ENCODE data around the gene RABIF.
"Not testable (repeated sequence)": the region's sequence is repeated elsewhere in the genome, so short reads cannot be mapped to it uniquely, and the experiment has no call there.

Gene RABIF

GRCh38 chr1:202909494-202909893 is 20.5 kb upstream of the RABIF start:
- Histone ChIP-seq H3K4me3 (ENCODE audit: low read length) (no peak overlapping the region), H3K9me3 (replicated peaks; ENCODE audit: low read length) (no peaks in the 10 kb centered on the region), H3K9ac (ENCODE audit: low read depth, low read length) (no peak overlapping the region), H3K4me2 (ENCODE audit: low read length) (no peak overlapping the region), H3K27me3 (ENCODE audit: control insufficient read depth, insufficient read depth, low read length) (no peaks in the 10 kb centered on the region), H3K36me3 (ENCODE audit: insufficient read depth, low read length) (peaks cover 58% of the 10 kb centered on the region), H3K4me1 (ENCODE audit: control insufficient read depth, insufficient read depth, low read length) (no peaks in the 10 kb centered on the region)

GRCh38 chr1:202908998-202909397 is 20.0 kb upstream of the RABIF start:
- Histone ChIP-seq H3K4me3 (ENCODE audit: low read length) (no peak overlapping the region), H3K4me2 (ENCODE audit: low read length) (no peak overlapping the region), H3K9me3 (replicated peaks; ENCODE audit: low read length) (no peaks in the 10 kb centered on the region), H3K9ac (ENCODE audit: low read depth, low read length) (no peak overlapping the region), H3K27me3 (ENCODE audit: control insufficient read depth, insufficient read depth, low read length) (no peaks in the 10 kb centered on the region), H3K4me1 (ENCODE audit: control insufficient read depth, insufficient read depth, low read length) (no peaks in the 10 kb centered on the region), H3K36me3 (ENCODE audit: insufficient read depth, low read length) (peaks cover 55% of the 10 kb centered on the region)

- H3K4me3 ChIP-seq (ENCODE audit: low read length), result no peak overlapping the region
- no peaks in the 10 kb centered on the region for H3K27me3 ChIP-seq (ENCODE audit: control insufficient read depth, insufficient read depth, low read length)
- H3K4me2 ChIP-seq (ENCODE audit: low read length), result no peak overlapping the region
- H3K4me1 ChIP-seq (ENCODE audit: control insufficient read depth, insufficient read depth, low read length), result no peaks in the 10 kb centered on the region
- H3K36me3 ChIP-seq (ENCODE audit: insufficient read depth, low read length), result peaks cover 31% of the 10 kb centered on the region
- no peak overlapping the region for H3K9ac ChIP-seq (ENCODE audit: low read depth, low read length)
- no peaks in the 10 kb centered on the region for H3K9me3 ChIP-seq (replicated peaks; ENCODE audit: low read length)
Observed at GRCh38 chr1:202905331-202905730, 16.4 kb upstream of the RABIF start.

GRCh38 chr1:202903808-202904207 is 14.9 kb upstream of the RABIF start:
- H3K4me3 ChIP-seq (ENCODE audit: low read length); H3K9me3 ChIP-seq (replicated peaks; ENCODE audit: low read length); H3K4me1 ChIP-seq (ENCODE audit: control insufficient read depth, insufficient read depth, low read length); H3K9ac ChIP-seq (ENCODE audit: low read depth, low read length); H3K27me3 ChIP-seq (ENCODE audit: control insufficient read depth, insufficient read depth, low read length); H3K4me2 ChIP-seq (ENCODE audit: low read length): not testable (repeated sequence)
- H3K36me3 ChIP-seq (ENCODE audit: insufficient read depth, low read length), result peaks cover 21% of the 10 kb centered on the region

- Histone ChIP-seq H3K27me3 (ENCODE audit: control insufficient read depth, insufficient read depth, low read length) (no peaks in the 10 kb centered on the region), H3K9me3 (replicated peaks; ENCODE audit: low read length) (no peaks in the 10 kb centered on the region), H3K4me2 (ENCODE audit: low read length) (no peak overlapping the region), H3K36me3 (ENCODE audit: insufficient read depth, low read length) (peaks cover 14% of the 10 kb centered on the region), H3K4me3 (ENCODE audit: low read length) (no peak overlapping the region), H3K4me1 (ENCODE audit: control insufficient read depth, insufficient read depth, low read length) (no peaks in the 10 kb centered on the region), H3K9ac (ENCODE audit: low read depth, low read length) (no peak overlapping the region)
Observed at GRCh38 chr1:202901555-202901954, 12.6 kb upstream of the RABIF start.

- Histone ChIP-seq H3K4me3 (ENCODE audit: low read length) (no peak overlapping the region), H3K36me3 (ENCODE audit: insufficient read depth, low read length) (peaks cover 59% of the 10 kb centered on the region)
Observed at GRCh38 chr1:202892501-202892900, 3.6 kb upstream of the RABIF start.

GRCh38 chr1:202890392-202890791 is 1.4 kb upstream of the RABIF start:
- Histone ChIP-seq H3K27me3 (ENCODE audit: control insufficient read depth, insufficient read depth, low read length) (no peaks in the 10 kb centered on the region), H3K4me3 (ENCODE audit: low read length) (no peak overlapping the region), H3K9me3 (replicated peaks; ENCODE audit: low read length) (no peaks in the 10 kb centered on the region), H3K4me1 (ENCODE audit: control insufficient read depth, insufficient read depth, low read length) (peaks cover 10% of the 10 kb centered on the region), H3K36me3 (ENCODE audit: insufficient read depth, low read length) (peaks cover 44% of the 10 kb centered on the region), H3K4me2 (ENCODE audit: low read length) (no peak overlapping the region), H3K9ac (ENCODE audit: low read depth, low read length) (no peak overlapping the region)

More at GRCh38 chr1:202892501-202892900, 3.6 kb upstream of the RABIF start:
- Histone ChIP-seq H3K4me1 (ENCODE audit: control insufficient read depth, insufficient read depth, low read length) (peaks cover 10% of the 10 kb centered on the region), H3K4me2 (ENCODE audit: low read length) (no peak overlapping the region), H3K9me3 (replicated peaks; ENCODE audit: low read length) (no peaks in the 10 kb centered on the region), H3K27me3 (ENCODE audit: control insufficient read depth, insufficient read depth, low read length) (no peaks in the 10 kb centered on the region), H3K9ac (ENCODE audit: low read depth, low read length) (no peak overlapping the region)

- H3K27me3 ChIP-seq (ENCODE audit: control insufficient read depth, insufficient read depth, low read length), result no peaks in the 10 kb centered on the region
- H3K4me2 ChIP-seq (ENCODE audit: low read length), result peak overlapping the region; percentile 99
- peaks cover 10% of the 10 kb centered on the region for H3K4me1 ChIP-seq (ENCODE audit: control insufficient read depth, insufficient read depth, low read length)
- peaks cover 25% of the 10 kb centered on the region for H3K36me3 ChIP-seq (ENCODE audit: insufficient read depth, low read length)
- H3K9me3 ChIP-seq (replicated peaks; ENCODE audit: low read length), result no peaks in the 10 kb centered on the region
- peak overlapping the region; percentile 82 for H3K4me3 ChIP-seq (ENCODE audit: low read length)
- H3K9ac ChIP-seq (ENCODE audit: low read depth, low read length), result peak overlapping the region; percentile 86
Observed at GRCh38 chr1:202888221-202888530, 773 bp downstream of the RABIF start.

GRCh38 chr1:202880961-202881460 is 7.9 kb downstream of the RABIF start:
- Histone ChIP-seq H3K4me3 (ENCODE audit: low read length) (no peak overlapping the region), H3K36me3 (ENCODE audit: insufficient read depth, low read length) (peaks cover 16% of the 10 kb centered on the region), H3K9me3 (replicated peaks; ENCODE audit: low read length) (no peaks in the 10 kb centered on the region), H3K27me3 (ENCODE audit: control insufficient read depth, insufficient read depth, low read length) (no peaks in the 10 kb centered on the region), H3K4me2 (ENCODE audit: low read length) (no peak overlapping the region), H3K9ac (ENCODE audit: low read depth, low read length) (no peak overlapping the region), H3K4me1 (ENCODE audit: control insufficient read depth, insufficient read depth, low read length) (no peaks in the 10 kb centered on the region)

- H3K27me3 ChIP-seq (ENCODE audit: control insufficient read depth, insufficient read depth, low read length), result no peaks in the 10 kb centered on the region
- no peak overlapping the region for H3K4me2 ChIP-seq (ENCODE audit: low read length)
- no peaks in the 10 kb centered on the region for H3K9me3 ChIP-seq (replicated peaks; ENCODE audit: low read length)
- H3K36me3 ChIP-seq (ENCODE audit: insufficient read depth, low read length), result peaks cover 16% of the 10 kb centered on the region
- H3K4me3 ChIP-seq (ENCODE audit: low read length), result no peak overlapping the region
- H3K9ac ChIP-seq (ENCODE audit: low read depth, low read length), result no peak overlapping the region
- no peaks in the 10 kb centered on the region for H3K4me1 ChIP-seq (ENCODE audit: control insufficient read depth, insufficient read depth, low read length)
Observed at GRCh38 chr1:202880062-202880461, 8.9 kb downstream of the RABIF start.

- Histone ChIP-seq H3K27me3 (ENCODE audit: control insufficient read depth, insufficient read depth, low read length) (no peaks in the 10 kb centered on the region), H3K4me3 (ENCODE audit: low read length) (no peak overlapping the region), H3K36me3 (ENCODE audit: insufficient read depth, low read length) (peaks cover 16% of the 10 kb centered on the region), H3K4me1 (ENCODE audit: control insufficient read depth, insufficient read depth, low read length) (no peaks in the 10 kb centered on the region), H3K4me2 (ENCODE audit: low read length) (no peak overlapping the region), H3K9ac (ENCODE audit: low read depth, low read length) (no peak overlapping the region), H3K9me3 (replicated peaks; ENCODE audit: low read length) (no peaks in the 10 kb centered on the region)
Observed at GRCh38 chr1:202879128-202879527, 9.8 kb downstream of the RABIF start.

GRCh38 chr1:202873026-202873425 is 15.9 kb downstream of the RABIF start:
- Histone ChIP-seq H3K4me2 (ENCODE audit: low read length) (no peak overlapping the region), H3K9me3 (replicated peaks; ENCODE audit: low read length) (no peaks in the 10 kb centered on the region), H3K27me3 (ENCODE audit: control insufficient read depth, insufficient read depth, low read length) (no peaks in the 10 kb centered on the region), H3K4me1 (ENCODE audit: control insufficient read depth, insufficient read depth, low read length) (no peaks in the 10 kb centered on the region), H3K9ac (ENCODE audit: low read depth, low read length) (no peak overlapping the region), H3K36me3 (ENCODE audit: insufficient read depth, low read length) (no peaks in the 10 kb centered on the region), H3K4me3 (ENCODE audit: low read length) (no peak overlapping the region)

Data from skeletal muscle satellite cell (primary cell).